ENCODE measurements around the gene TGFBR2. TPM values are rescaled to one million over a fixed set of nuclear protein-coding genes. Genes with fewer than 3 reads are reported as not detected.

TGFBR2 gene
- total RNA-seq, 4 donors from 2014 or later: 10.1 to 114 (median 48.7) TPM

- no peak for DNase-seq
- TF ChIP-seq CTCF (IDR thresholded peaks at IDR 0.05) (no peak), POLR2A (IDR thresholded peaks at IDR 0.05) (no peak)
- Histone ChIP-seq H3K9me3 (no peaks in the 10 kb centered on the region), H3K4me1 (no peaks in the 10 kb centered on the region), H3K27me3 (no peaks in the 10 kb centered on the region), H3K27ac (no peak overlapping the region), H3K36me3 (no peaks in the 10 kb centered on the region), H3K4me3 (no peak overlapping the region)
- WGBS, 2 donors: 80 to 86% methylated on average over 2 of the region's 2 CpGs
- intact Hi-C loops (cut with DNase I): no loop called here
These were observed 123.1 kb downstream of the TGFBR2 start for GRCh38 chr3:30729512-30729911.

GRCh38 chr3:30729936-30730335, 123.5 kb downstream of the TGFBR2 start:
- Histone ChIP-seq H3K36me3 (no peaks in the 10 kb centered on the region), H3K27me3 (no peaks in the 10 kb centered on the region), H3K4me1 (no peaks in the 10 kb centered on the region), H3K4me3 (no peak overlapping the region), H3K9me3 (no peaks in the 10 kb centered on the region), H3K27ac (no peak overlapping the region)
- TF ChIP-seq POLR2A (IDR thresholded peaks at IDR 0.05): no peak
- no peak for TF ChIP-seq CTCF (IDR thresholded peaks at IDR 0.05)
- no peak for DNase-seq
- intact Hi-C loops (cut with DNase I): no loop called here

- WGBS, 2 donors: 86 to 91% methylated on average over 3 of the region's 3 CpGs
- intact Hi-C loops (cut with DNase I): no loop called here
- H3K4me3 ChIP-seq: no peak overlapping the region
- no peak for TF ChIP-seq POLR2A (IDR thresholded peaks at IDR 0.05)
- no peak for TF ChIP-seq CTCF (IDR thresholded peaks at IDR 0.05)
- no peaks in the 10 kb centered on the region for H3K9me3 ChIP-seq
- no peaks in the 10 kb centered on the region for H3K4me1 ChIP-seq
- no peak for DNase-seq
- no peaks in the 10 kb centered on the region for H3K27me3 ChIP-seq
- H3K27ac ChIP-seq: no peak overlapping the region
- no peaks in the 10 kb centered on the region for H3K36me3 ChIP-seq
These were observed 124.6 kb downstream of the TGFBR2 start for GRCh38 chr3:30730967-30731366.

GRCh38 chr3:30733209-30733608, 126.8 kb downstream of the TGFBR2 start:
- Histone ChIP-seq H3K27me3 (no peaks in the 10 kb centered on the region), H3K9me3 (no peaks in the 10 kb centered on the region), H3K4me3 (no peak overlapping the region), H3K27ac (no peak overlapping the region), H3K4me1 (no peaks in the 10 kb centered on the region), H3K36me3 (no peaks in the 10 kb centered on the region)
- intact Hi-C loops (cut with DNase I): no loop called here
- no peak for DNase-seq
- TF ChIP-seq POLR2A (IDR thresholded peaks at IDR 0.05) (no peak), CTCF (IDR thresholded peaks at IDR 0.05) (no peak)
- WGBS, 2 donors: 73 to 77% methylated on average over 1 of the region's 1 CpG

- no peak overlapping the region for H3K4me3 ChIP-seq
- intact Hi-C loops (cut with DNase I): no loop called here
- 36 to 56% methylated on average over 2 of the region's 2 CpGs for WGBS, 2 donors
- no peak for DNase-seq
- H3K9me3 ChIP-seq: no peaks in the 10 kb centered on the region
- TF ChIP-seq CTCF (IDR thresholded peaks at IDR 0.05) (no peak), POLR2A (IDR thresholded peaks at IDR 0.05) (no peak)
- H3K27me3 ChIP-seq: no peaks in the 10 kb centered on the region
- no peak overlapping the region for H3K27ac ChIP-seq
- no peaks in the 10 kb centered on the region for H3K4me1 ChIP-seq
- H3K36me3 ChIP-seq: no peaks in the 10 kb centered on the region
These were observed 127.3 kb downstream of the TGFBR2 start for GRCh38 chr3:30733696-30734095.

Measured in esophagus squamous epithelium (tissue), 5 donors.